AG20443 (cell line): ENCODE measurements around the gene OR2M3.
"Not testable (repeated sequence)": the region's sequence is repeated elsewhere in the genome, so short reads cannot be mapped to it uniquely, and the experiment has no call there.

ENCODE experiments used
- DNase-seq: peaks from one replicate; pipeline ENCODE4 v3.0.0; 2012; ENCODE audit warnings: low spot score, mixed read lengths

Gene OR2M3

DNA sequence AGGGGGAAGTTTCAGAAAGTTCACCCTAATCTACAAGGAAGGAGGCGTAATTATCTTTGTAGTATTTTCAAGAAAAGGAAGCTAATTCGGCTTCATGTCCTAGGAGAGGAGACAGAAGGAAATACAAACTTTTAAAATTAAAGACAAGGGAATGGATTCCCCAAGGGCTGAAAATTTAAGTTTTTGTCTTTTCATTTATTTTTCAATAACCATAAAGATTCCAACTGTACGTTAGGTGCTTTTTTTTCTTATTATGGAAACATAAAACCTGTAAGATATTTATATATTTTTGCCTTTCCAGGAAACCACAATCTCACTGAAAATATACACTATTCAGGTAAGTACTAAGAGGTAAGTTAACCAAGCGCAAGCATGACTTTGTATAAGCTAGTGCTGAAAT, at the start of gene OR2M3:
OR2M3 (plus strand) TSS at position 301 of the 400 bp plus-strand sequence. CDS start 5,803 bp downstream, outside the sequence.
- no peak for DNase-seq

GRCh38 chr1:248152056-248152827, 44.8 kb upstream of the OR2M3 start:
- DNase-seq = no peak

DNA sequence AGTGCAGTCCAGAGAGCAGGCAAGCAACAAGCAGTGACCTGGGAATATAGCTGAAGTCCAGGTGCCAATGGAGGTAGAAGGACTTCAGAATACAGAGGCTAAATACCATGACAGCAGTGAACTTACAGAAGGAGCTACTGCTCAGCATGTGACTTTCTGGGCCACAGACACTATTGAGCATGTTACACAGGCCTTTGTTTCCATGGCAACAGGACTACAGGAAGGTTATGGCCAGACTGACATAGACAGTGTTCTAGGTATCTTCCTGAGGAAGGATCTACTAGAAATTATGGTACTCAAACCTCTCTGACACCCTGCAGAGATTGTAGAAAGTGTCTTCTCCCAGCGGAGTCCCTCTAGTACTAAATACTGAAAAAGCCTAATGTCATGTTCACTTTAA, 41.1 kb upstream of the OR2M3 start:
- no peak for DNase-seq

- DNase-seq = no peak
These were observed 38.3 kb upstream of the OR2M3 start for GRCh38 chr1:248158758-248159157.

DNA sequence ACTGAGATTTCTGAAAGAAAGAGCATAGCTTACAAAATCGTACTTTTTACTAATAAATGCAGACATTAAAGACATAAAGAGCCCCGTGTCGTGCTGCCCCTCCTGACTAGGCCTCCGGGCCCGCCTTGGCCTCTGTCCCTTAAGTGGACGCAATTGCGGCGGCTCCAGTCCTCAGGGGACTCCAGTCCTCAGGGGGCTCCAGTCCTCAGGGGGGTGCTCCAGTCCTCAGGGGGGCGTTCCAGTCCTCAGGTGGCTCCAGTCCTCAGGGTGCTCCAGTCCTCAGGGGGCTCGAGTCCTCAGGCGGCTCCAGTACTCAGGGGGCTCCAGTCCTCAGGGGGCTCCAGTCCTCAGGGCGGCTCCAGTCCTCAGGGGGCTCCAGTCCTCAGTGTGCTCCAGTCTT, 33.0 kb upstream of the OR2M3 start:
- no peak for DNase-seq

DNA sequence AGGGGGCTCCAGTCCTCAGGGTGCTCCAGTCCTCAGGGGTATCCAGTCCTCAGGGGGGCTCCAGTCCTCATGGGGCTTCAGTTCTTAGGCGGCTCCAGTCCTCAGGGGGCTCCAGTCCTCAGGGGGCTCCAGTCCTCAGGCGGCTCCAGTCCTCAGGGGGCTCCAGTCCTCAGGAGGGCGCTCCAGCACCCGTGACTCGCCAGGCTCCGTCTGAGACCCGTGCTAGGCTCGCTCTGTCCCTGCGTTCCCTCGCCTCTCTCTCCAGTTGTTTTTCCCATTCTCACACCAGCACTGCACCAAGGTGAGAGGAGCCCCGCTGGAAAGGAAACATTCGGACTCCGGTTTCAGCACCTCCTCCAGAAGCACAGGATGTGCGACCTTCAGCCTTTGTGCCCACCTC, 31.9 kb upstream of the OR2M3 start:
- DNase-seq = no peak

DNA sequence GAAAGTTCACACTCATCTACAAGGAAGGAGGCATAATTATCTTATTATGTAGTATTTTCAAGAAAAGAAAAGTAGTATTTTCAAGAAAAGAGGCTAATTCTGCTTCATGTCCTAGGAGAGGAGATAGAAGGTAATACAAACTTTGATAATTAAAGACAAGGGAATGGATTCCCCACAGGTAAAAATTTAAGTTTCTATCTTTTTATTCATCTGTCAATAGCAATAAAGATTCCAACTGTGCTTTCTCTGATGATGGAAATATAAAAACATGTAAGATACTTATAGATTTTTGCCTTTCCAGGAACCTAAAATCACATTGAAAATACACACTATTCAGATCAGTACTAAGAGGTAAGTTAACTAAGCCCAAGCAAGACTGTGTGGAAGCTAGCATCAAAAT, 22.5 kb upstream of the OR2M3 start, which contains the start of gene OR2M2:
OR2M2 (plus strand) TSS at position 301 of the 400 bp plus-strand sequence. CDS start 5,165 bp downstream, outside the sequence.
- DNase-seq = no peak

DNA sequence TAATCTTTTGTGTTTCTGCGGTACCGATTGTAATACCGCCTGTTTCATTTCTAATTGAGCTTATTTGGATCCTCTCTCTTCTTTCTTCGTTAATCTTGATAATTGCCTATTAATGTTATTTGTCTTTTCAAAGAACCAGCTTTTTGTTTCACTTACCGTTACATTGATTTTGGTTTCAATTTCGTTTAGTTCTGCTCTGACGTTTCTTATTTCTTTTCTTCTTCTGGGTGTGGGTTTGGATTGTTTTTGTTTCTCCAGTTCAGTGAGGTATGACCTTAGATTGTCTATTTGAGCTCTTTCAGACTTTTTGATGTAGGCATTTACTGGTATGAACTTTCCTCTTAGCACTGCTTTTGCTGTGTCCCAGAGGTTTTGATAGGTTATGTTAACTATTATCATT, 13.1 kb upstream of the OR2M3 start:
- no peak for DNase-seq

DNA sequence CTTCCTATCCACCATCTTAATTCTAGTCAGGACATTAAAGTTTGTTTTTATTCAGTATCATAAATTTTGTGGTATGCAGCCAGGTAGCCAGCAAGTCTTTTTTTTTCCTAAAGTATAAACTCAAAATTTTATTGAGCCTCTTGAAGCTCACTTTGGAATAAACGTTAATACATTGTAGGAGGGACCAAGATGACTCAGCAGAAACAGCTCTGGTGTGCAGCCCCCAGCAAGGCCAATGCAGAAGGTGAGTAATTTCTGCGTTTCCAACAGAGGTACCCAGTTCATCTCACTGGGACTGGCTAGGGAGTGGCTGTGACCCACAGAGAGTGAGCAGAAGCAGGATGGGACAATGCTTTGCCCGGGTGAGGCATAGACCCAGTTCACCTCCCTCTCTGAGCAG, 9.7 kb upstream of the OR2M3 start:
- DNase-seq = no peak

DNA sequence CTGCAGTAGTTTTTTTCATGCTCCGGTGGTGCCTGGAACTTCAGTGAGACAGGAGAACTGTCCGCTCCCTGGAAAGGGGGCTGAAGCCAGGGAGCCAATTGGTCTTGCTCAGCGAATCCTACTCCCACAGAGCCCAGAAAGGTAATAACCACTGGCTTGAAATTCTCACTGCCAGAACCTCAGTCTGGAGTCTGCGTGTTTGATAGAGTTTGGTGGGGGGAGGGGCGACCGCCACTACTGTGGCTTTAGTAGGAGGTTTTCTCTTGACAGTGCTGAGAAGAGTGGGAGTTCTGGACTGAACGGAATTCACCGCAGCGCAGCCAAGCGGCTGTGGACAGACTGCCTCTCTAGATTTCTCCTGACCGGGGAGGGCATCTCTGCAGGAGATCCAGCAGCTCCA, 8.0 kb upstream of the OR2M3 start:
- DNase-seq = no peak

GRCh38 chr1:248194117-248194516, 2.9 kb upstream of the OR2M3 start:
- DNase-seq = no peak

DNA sequence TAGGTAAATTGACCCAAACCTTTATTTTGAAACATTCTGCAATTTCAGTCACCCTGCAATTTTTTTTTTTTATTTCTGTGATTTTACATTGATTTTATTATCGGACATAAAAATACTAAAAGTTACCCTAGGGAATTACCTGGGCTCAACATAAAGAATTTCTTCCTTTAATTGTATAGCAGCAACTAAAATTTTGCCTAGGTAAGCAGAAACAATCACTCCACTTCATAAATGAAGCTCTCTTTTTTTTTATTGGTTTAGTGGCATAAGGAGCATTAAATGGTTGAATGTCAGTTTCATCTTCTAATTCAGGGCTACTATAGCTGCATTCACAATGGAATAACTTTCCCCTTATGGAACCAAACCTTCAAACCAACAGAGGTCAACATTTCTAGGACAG, 18.8 kb downstream of the OR2M3 start:
- DNase-seq = no peak

DNA sequence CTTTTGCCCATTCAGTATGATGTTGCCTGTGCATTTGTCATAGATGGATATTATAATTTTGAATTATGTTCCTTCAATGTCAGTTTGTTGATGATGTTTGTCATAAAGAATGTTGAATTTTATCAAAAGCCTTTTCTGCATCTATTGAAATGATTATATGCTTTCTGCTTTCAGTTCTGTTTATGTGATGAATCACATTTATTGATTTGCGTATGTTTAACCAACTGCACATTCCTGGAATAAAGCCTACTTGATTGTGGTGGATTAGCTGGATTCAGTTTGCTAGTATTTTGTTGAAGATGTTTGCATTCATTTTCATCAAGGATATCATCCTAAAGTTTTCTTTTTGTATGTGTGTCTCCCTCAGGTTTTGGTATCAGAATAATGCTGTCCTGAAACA, 28.5 kb downstream of the OR2M3 start:
- no peak for DNase-seq

DNA sequence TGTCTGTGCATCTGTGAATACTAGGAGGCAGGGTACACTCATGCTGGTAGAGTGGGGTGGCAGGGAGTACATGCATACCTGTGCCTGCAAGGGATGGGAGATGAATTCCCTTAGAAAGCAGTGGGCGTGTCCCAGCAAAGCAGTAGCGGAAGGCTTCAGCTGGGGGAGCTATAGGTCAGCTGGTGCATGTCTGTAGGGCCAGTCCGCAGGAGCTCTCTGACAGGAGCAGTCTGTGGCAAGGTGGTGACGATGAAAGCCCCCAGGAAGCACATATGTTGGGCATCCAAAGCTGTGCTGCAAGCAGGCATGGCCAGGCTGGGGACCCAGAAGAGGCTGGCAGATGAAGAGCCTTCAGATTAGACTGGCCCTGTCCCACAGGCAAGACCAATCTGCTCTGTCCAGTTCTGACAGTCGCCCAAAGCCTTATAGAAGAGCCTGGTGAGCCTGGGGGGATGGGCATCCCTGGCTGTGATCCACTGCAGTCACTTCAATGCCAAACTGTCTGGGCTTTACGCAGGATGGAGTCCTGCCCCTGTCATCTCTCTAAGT, 32.4 kb downstream of the OR2M3 start:
- DNase-seq = no peak

- DNase-seq = no peak
These were observed 34.1 kb downstream of the OR2M3 start, which contains the start of gene OR2M4 for GRCh38 chr1:248231117-248231516. Gene OR2M4 (plus strand): TSS chr1:248231417. CDS start chr1:248238929, 7,512 bp downstream.

DNA sequence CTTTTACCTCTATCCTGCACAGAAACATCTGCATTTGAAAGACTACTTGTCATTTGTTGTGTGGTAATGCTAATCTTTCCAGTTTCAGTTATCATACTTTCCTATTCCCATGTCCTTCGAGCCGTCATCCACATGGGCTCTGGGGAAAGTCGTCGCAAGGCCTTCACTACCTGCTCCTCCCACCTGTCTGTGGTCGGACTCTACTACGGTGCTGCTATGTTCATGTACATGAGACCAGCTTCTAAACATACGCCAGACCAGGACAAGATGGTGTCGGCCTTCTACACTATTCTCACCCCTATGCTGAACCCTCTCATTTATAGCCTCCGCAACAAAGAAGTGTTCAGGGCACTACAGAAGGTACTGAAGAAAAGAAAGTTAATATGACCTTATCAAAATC, 42.4 kb downstream of the OR2M3 start:
- DNase-seq = no peak

DNA sequence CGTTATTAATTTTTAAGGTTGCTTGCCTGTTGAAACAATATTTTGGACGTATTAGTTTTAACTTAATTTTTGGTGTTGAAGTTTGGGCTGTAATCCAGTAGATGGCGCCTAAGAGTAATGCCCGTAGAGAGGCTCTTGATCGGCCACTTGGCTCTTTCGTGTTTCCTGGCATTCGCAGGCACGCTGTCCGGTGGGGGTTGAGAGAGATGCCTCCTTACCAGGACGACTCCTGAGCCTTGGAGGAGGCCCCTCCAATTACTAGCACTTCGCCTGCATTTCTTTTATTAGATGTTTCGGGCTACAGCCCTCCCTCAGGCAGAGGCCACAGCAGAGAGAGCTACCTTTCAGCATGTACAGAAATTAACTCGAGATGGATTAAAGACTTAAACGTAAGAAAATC, 46.1 kb downstream of the OR2M3 start:
- peak; percentile 64 for DNase-seq

DNA sequence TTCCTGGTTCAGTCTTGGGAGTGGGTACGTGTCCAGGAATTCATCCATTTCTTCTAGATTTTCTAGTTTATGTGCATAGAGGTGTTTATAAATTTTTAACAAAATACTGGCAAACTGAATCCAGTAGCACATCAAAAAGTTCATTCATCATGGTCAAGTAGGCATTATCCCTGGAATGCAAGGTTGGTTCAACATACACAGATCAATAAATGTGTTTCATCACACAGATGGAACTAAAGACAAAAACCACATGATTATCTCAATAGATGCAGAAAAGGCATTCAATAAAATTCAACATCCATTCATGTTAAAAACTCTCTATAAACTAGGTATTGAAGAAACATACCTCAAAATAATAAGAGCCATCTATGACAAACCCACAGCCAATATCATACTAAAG, 62.2 kb downstream of the OR2M3 start:
- DNase-seq = not testable (repeated sequence)
